ENCODE data around the gene ZMYND15. TPM values are rescaled to one million over a fixed set of nuclear protein-coding genes. Genes with fewer than 3 reads are reported as not detected.

The ZMYND15 gene
- total and polyA plus RNA-seq, 3 donors from 2014 or later = 23.7 to 78.7 (median 25.2) TPM

DNA sequence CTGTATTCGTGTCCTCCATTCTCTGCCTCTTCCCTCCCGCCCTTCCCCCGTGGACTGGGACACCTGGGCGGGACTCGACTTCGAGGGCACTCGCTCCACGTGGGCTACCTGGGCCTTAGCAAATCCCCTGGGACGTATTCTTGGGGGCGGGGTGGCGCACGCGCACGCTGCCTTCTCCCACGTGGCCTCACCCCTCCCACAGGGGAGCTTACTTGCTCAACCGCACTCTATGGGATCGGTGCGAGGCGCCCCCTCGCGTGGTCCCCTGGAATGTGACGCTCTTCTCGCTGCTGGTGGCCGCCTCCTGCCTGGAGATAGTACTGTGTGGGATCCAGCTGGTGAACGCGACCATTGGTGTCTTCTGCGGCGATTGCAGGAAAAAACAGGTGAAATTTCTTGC lies 43.0 kb downstream of the ZMYND15 start:
- peak overlapping the region in 1 of 2 donors; percentile 3 for H3K4me3 ChIP-seq
- no peaks in the 10 kb centered on the region for H3K27me3 ChIP-seq
- no peak overlapping the region for H3K27ac ChIP-seq
- intact Hi-C loops (cut with DNase I; ENCODE audit: low total_unique reads) = no loop called here
- H3K9me3 ChIP-seq = no peaks in the 10 kb centered on the region
- TF ChIP-seq CTCF (IDR thresholded peaks at IDR 0.05) (no peak), POLR2A (IDR thresholded peaks at IDR 0.05) (no peak)
- WGBS, 2 donors = 17 to 20% methylated on average over 18 to 28 of the region's 28 CpGs
- DNase-seq = peak; percentile 62
- H3K4me1 ChIP-seq = peaks cover 16% of the 10 kb centered on the region
- no peaks in the 10 kb centered on the region for H3K36me3 ChIP-seq (ENCODE audit: low read depth, missing control alignments)

DNA sequence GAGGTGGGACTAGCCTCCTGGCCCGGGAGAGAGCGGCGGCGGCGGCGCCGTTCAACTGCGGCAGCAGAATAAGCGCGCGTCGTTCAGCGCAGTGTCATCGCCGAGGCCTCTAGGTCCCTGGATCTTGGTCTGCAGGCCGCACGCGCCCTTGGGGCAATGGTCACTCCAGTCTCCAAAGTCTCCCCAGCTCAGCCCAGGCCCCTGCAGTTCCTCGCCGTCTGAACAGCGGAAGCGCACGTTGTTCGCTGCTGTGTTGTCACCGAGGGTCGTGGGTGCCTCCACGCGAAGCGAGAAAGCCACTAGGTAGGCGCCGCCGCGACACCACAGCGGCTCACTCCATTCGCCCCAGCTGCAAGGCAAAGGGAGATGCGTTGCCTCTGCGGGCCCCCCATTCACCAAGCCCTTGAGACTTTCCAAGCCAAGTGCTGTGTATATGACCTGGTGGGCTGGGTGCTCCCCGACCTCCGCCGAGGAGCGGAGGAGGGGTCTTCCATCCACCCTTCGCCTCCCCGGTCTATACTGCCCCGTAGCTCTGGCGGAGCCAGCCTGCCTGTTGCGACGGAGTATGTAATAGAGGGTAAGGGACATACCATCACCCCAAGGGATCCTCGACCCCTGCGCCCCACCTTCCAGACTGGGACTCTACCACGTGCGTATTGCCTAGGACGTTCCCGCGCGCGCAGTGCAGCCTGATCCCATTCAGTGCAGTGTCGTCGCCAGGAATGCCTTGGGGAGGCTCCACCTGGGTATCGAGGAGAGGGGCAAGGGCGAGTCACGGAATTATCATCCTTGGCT lies 45.9 kb downstream of the ZMYND15 start:
- Histone ChIP-seq H3K4me1 (peaks cover 24% of the 10 kb centered on the region), H3K27me3 (no peaks in the 10 kb centered on the region), H3K9me3 (no peaks in the 10 kb centered on the region), H3K27ac (no peak overlapping the region), H3K36me3 (ENCODE audit: low read depth, missing control alignments) (no peaks in the 10 kb centered on the region), H3K4me3 (no peak overlapping the region)
- no peak for DNase-seq
- intact Hi-C loops (cut with DNase I; ENCODE audit: low total_unique reads) = no loop called here
- WGBS, 2 donors = 10 to 13% methylated on average over 21 to 56 of the region's 61 CpGs
- no peak for TF ChIP-seq CTCF (IDR thresholded peaks at IDR 0.05)
- no peak for TF ChIP-seq POLR2A (IDR thresholded peaks at IDR 0.05)

GRCh38 chr17:4786106-4786511 lies 46.5 kb downstream of the ZMYND15 start, which contains the start of gene VMO1:
VMO1 (minus strand) TSS chr17:4786364; CDS start chr17:4786352, 12 bp downstream.
- no peak for DNase-seq
- peaks cover 24% of the 10 kb centered on the region for H3K4me1 ChIP-seq
- H3K27ac ChIP-seq = no peak within 1 kb of the TSS
- H3K27me3 ChIP-seq = no peaks in the 10 kb centered on the region
- intact Hi-C loops (cut with DNase I; ENCODE audit: low total_unique reads) = no loop called here
- no peak within 1 kb of the TSS for H3K4me3 ChIP-seq
- WGBS, 2 donors = 2 to 8% methylated on average over 14 to 24 of the region's 24 CpGs
- no peaks in the 10 kb centered on the region for H3K9me3 ChIP-seq
- H3K36me3 ChIP-seq (ENCODE audit: low read depth, missing control alignments) = no peaks in the 10 kb centered on the region
- TF ChIP-seq CTCF (IDR thresholded peaks at IDR 0.05) = no peak
- no peak for TF ChIP-seq POLR2A (IDR thresholded peaks at IDR 0.05)

DNA sequence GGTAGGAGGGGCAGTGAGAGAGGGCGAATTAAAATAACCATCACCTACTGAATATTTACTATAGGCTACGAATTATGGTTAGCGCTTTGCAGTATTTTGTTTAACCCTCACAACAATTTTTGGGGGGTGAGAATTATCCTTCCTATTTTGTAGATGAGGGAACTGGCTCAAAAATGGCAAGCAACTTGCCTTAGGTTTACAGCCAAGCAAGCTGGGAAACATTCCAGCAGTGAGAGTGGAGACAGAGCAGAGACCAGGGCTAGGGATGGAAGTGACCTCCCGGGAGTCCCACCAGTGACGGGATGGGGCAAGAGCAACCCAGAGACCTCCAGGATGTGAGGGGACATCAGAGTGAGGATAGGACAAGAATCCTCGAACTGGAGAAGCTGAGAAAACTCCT lies 46.9 kb downstream of the ZMYND15 start:
- 16 to 19% methylated on average over 6 of the region's 6 CpGs for WGBS, 2 donors
- intact Hi-C loops (cut with DNase I; ENCODE audit: low total_unique reads) = no loop called here
- no peaks in the 10 kb centered on the region for H3K27me3 ChIP-seq

More for the DNA sequence above, 46.9 kb downstream of the ZMYND15 start:
- no peak overlapping the region for H3K27ac ChIP-seq
- peaks cover 24% of the 10 kb centered on the region for H3K4me1 ChIP-seq
- no peaks in the 10 kb centered on the region for H3K36me3 ChIP-seq (ENCODE audit: low read depth, missing control alignments)
- TF ChIP-seq POLR2A (IDR thresholded peaks at IDR 0.05) (no peak), CTCF (IDR thresholded peaks at IDR 0.05) (no peak)
- no peak for DNase-seq
- no peaks in the 10 kb centered on the region for H3K9me3 ChIP-seq
- H3K4me3 ChIP-seq = no peak overlapping the region
